ENCODE data around the gene UBASH3B.

DNA sequence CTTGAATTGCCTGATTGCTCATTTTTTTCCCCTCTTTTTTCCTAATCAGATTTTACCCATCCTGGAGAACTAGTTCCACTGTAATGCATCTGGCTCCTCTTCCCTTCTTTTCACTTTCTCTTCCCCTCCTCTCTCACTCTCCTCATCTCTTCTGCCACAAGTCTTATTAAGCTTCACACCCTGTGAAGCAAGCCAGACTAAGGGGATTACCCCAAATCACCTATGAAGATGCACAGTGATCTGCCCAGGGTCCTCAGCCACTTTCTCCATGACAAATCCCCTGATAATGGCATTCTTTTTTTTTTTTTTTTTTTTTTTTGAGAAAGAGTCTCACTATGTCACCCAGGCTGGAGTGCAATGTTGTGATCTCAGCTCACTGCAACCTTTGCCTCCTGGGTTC is 11.2 kb downstream of the UBASH3B start:
- TF ChIP-seq POLR2A (IDR thresholded peaks at IDR 0.05) (no peak), EP300 (IDR thresholded peaks at IDR 0.05) (no peak), POLR2AphosphoS5 (IDR thresholded peaks at IDR 0.05) (no peak)
- TF ChIP-seq, protein P1, sequence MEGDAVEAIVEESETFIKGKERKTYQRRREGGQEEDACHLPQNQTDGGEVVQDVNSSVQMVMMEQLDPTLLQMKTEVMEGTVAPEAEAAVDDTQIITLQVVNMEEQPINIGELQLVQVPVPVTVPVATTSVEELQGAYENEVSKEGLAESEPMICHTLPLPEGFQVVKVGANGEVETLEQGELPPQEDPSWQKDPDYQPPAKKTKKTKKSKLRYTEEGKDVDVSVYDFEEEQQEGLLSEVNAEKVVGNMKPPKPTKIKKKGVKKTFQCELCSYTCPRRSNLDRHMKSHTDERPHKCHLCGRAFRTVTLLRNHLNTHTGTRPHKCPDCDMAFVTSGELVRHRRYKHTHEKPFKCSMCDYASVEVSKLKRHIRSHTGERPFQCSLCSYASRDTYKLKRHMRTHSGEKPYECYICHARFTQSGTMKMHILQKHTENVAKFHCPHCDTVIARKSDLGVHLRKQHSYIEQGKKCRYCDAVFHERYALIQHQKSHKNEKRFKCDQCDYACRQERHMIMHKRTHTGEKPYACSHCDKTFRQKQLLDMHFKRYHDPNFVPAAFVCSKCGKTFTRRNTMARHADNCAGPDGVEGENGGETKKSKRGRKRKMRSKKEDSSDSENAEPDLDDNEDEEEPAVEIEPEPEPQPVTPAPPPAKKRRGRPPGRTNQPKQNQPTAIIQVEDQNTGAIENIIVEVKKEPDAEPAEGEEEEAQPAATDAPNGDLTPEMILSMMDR (IDR thresholded peaks at IDR 0.05), result no peak
